ENCODE results near the gene ASAP2.

Gene ASAP2

DNA sequence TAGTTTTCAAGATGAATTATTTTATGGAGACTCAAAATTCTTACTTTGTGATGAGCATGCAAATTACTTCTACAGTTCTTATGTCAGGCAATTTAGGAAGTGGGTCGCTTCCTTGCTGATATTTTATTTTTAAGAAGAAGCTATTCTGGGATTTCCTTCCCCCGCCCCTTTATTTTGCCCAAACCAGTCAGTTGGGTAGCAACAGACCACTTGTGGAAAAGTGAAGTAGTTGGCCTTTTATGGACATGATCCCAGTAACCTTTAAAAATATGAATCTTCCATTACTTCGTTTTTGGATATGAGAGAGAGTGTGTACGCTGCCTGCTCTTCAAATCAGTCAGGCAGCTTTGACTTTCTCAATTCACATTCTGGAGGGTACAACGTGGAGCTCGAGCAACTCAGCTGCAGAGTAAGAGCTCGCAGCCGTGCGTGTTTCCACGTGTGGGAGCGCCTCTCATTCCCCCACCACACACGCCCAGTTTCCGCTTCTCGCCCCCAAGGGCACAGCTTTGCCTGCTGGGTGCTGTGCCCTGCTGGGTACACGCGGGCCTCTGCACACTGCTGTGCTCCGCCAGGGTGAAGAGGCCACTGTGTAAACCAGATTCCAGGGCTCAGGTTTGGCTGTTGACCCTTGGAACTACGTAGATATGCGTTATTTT is 124.1 kb downstream of the ASAP2 start:
- no peak for DNase-seq

DNA sequence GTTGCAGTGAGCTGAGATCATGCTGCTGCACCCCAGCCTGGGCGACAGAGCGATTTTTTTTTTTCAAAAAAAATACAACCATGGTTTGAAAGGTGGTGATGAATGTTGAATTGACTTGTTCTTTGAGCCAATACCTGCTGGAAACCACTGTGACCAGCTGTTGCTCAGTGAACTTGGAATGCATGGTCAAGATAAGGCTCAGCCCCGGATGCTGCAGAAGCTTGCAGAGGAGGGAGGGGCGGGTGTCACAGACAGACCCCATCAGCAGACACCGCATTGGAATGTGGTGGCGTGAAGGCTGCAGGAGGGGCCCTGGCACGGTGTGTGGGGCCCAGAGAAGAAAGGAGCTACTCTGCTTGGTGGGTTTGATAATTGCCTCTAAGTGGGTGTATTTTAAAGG is 125.1 kb downstream of the ASAP2 start:
- no peak for DNase-seq

DNA sequence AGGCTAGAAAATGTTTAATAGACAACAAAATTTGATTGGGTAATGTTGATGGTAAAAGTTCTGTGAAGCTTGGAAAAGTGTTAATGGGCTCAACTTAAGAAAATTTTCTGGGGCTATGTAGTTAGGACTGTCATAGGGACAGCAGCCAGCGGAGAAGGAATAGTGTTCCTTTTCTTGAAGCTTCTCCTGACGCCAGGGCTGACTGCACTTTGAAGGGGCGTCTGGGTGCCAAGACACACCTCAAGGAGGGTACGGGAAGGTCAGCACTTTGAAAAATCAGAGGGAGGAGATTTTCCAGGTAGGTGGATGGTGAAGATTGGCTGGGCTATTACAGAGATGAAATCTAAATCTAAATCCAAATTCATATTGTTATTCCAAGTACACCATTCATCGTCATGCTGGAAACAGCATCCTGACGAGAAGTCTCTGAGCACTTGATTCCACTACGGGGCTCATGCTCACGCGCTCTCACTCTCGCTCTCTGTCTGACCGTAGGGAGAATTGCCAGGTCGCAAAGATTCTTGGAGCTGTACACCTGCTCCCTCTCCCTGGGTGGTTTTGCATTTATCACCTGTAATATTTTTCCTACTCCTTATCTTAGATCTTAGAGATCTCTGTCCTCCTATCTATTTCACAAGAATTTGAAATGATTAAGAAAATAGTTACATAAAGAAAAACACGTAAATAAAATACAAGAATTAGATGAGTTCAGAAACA is 125.7 kb downstream of the ASAP2 start:
- no peak for DNase-seq

DNA sequence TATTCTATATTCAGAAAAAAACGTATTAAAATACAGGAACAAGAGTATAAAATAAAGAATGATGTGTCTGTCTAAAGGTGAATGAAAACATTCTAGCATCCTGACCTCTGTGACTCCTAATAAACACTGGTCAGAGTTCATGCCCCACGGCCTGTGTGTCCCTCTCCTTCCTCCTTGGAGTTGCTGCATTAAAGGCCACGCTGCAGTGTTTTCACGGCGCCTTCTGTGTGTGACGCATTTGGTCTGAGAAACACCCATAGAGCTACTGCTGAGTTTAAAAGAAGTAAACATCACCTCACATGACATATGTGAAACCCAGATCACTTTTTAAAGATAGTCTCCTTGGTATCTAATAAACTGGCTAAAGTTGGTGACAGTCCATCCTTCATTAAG is 126.2 kb downstream of the ASAP2 start:
- DNase-seq = no peak

DNA sequence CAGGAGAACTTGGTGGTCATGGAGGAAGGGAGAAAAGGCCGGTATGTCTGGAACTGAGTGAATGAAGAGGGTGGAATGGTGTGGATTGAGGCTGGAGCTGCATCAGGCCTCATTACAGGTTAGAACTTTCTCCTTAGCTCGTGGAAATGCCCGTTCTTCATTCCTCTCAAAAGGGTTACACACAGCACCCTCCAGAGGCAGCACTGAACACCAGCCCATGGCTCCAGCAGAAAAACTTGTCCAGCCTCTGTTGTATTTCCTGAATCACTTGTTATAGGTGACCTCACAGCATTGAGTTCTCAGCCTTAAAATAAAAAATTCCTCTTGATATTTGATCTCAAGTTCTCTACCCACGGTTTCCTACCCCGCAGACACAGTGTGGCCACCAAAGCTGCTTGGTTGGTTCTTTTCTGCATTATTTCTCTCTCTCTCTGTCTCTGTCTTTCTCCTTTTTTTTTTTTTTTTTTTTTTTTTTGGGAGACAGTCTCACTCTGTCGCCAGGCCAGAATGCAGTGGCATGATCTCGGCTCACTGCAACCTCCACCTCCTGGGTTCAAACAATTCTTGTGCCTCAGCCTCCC is 127.1 kb downstream of the ASAP2 start:
- DNase-seq = peak; percentile 58

DNA sequence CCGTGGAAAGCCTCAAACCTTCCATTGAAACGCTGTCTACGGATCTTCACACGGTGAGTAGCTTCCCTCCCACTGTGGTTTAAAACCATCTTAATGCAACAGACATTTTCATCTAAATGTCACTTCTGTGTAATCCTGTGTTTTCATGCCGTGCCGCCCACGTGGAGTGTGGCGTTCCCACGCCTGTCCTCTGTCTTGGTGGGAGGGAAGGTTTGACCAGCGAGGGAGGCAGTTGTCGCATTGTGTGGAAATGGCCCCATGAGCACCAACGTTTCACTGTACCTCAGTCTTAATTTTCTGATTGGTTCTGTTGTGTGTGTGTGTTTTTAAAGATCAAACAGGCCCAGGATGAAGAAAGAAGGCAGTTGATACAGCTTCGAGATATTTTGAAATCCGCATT is 128.1 kb downstream of the ASAP2 start:
- no peak for DNase-seq

DNA sequence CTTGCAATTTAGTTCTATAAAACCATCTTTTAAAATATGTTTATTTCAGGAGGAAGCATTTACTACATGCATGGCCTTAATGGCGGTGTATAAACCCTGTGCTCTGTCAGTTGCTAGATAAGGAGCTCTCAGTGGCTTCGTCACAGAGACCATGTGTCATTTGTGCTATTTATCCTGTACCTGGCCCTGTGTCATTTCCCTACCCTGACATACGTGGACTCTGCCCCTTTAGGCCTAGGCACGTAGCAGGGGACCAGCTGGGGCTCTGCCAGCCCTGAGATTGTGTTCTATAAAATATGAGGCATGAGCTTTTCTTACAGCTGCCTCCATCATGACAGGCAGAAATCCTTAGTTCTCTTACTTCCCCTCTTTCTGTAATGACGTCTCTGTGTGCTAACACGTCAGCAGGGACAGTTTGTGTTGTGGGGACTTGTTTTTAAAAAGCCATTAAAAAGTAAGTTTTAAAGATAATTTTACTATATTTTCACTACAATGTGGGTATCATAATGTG is 128.8 kb downstream of the ASAP2 start:
- no peak for DNase-seq

DNA sequence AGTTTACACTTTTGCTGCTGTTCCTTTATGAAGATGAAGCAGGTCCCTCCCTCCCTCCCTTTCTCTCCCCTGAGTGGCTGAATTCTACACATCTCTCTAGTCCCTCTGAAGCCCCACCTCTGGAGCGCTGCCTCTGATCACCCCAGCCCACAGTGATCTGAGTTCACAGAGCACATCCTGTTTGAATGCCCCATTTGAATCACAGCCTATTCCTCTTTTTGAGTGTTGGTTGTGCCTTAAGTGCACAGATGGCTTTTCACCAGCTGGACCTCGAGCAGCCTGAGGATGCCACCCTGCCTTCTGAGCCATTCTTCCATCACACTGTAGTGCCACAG is 129.6 kb downstream of the ASAP2 start:
- DNase-seq = no peak

DNA sequence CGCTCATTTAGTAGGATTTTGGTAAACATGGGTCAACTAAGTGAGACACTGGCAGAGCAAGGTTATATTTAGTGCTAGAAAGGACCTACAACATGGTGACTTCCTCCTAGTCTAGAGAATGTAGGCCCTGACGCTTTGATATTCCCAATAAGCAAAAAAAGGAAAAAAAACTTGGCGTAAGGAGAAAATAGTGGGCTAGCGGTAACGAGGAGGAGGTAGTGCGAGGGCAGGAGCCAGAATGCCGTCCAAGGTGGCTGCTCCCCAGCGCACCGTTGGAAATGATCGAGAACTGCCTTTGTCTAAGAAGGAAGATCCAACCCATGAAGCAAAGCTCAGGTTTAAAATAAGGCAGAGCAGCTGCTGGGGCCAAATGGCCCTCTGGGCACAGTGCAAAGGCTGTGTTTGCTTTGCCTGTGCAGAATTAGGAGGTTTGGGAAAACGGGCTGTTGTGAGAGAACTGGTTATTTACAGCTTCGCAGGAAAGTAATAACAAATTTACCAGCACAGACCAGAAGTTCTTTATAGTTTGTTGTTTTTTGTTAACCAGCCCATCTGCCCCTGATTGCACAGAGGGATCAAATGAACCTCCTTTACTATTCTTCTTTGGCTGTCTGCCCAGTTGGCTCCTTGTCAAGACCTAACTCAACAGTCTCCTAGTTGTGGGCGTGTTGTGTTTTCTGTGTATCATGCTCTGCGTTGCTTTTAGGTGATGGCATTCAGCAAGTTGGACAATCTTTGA is 130.1 kb downstream of the ASAP2 start:
- DNase-seq = peak; percentile 76

DNA sequence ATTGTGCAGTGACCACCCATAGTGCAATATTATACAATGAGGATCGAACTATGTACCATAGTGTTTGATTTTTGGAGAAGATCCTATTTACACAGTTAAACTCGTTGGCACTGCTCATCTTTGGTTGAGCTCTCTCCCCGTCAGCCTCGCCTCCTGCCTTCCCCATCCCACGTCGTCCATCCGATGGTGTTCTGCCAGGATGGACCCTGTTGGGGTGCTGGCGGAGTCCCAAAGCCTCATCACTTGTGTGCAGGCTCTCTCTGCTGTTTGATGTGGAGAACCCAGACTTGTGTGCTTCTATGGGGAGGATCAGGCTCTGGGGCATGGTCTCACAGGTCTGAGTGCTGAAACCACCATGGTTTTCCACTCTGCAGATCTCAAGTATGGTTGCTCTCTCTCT is 131.3 kb downstream of the ASAP2 start:
- DNase-seq = no peak

DNA sequence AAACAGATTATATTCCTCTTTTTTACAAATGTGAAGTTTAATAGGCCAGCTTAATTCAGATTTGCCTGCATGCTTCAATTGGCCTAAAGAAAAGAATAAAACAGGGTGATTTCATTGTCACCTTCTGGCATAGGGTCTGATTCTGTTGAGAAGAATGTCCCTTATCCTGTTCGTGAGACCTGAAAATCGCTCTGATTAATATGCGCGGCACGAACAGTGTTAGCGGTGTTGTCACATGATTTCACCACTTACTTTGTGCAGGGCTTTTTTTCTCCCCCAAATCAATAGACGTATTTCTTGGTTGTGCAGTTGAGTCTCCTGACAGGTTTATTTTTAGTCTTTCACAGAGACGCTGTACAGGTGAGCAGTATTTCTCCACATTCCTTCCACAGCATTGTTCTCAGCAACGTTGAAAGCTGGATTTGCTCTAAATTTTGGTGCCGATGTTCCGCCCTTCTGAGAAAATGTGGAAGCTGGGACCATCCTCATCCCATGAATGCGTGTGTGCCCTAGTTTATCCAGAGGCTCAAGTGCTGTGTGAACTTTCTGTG is 134.8 kb downstream of the ASAP2 start:
- DNase-seq = no peak

DNA sequence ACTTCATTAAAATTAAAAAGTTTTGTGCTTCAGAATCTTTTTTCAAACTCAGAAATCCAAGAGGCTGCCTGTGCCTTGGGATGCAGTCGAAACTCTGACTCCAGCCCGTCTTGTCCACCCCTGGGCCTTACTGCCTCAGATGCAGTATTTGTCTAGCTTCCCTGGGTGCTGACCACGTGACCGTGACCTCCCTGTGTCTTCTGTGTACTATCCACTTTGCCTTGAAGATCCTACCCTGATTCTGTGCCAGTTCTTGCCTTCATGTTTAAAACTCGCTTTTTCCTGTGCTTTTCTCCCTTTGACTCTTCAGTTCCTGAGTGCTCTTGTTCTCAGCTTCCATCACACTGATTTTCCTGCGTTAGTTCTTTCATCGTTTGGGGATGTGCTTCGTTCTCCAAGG is 136.0 kb downstream of the ASAP2 start:
- DNase-seq = no peak

DNA sequence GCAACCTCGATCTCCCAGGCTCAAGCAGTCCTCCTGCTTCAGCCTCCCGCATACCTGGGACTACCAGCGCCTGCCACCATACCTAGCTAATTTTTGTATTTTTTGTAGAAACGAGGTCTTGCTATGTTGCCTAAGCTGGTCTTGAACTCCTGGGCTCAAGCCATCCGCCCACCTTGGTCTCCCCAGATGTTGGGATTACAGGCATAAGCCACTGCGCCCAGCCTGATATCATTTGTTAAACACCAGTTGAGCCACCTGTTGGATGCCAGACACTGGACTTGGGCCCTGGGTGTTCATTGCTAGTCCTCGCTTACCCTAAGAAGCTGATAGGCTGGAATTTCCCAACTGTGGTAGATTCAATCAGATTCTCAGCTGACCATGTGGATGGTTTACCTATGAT is 136.9 kb downstream of the ASAP2 start:
- no peak for DNase-seq

DNA sequence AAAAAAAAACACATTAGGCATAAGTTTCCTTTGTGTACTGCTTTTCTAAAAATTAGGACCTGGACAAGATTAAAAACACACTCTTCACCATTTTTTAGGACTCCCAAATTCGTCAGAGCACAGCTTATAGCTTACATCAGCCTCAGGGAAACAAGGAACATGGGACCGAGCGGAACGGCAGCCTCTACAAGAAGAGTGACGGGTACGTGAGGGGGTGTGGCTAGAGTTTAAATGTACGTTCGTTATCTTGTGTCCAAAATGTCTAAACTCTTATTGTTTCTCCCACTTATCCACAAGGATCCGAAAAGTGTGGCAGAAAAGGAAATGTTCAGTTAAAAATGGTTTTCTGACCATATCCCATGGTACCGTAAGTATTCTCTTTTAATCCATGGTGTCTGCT is 137.8 kb downstream of the ASAP2 start:
- no peak for DNase-seq

DNA sequence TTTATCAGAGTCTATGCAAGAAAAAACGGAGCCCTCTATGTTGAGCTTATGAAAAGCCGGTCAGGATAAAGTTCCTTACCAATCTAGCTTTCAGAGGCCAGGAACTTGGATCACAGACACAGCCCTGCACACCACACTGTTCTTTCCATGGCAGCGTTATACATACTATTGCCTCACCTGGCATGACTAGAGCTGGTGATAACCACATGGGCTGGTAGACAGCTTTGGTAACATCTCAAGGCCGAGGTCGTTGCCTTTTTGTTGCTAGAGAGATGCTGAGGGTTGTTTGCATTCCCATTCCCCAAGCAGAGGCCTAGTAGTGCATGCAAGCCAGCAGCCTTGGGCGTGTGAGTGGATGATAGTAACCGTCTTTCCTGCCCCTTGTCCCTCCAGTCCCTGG is 138.7 kb downstream of the ASAP2 start:
- no peak for DNase-seq

DNA sequence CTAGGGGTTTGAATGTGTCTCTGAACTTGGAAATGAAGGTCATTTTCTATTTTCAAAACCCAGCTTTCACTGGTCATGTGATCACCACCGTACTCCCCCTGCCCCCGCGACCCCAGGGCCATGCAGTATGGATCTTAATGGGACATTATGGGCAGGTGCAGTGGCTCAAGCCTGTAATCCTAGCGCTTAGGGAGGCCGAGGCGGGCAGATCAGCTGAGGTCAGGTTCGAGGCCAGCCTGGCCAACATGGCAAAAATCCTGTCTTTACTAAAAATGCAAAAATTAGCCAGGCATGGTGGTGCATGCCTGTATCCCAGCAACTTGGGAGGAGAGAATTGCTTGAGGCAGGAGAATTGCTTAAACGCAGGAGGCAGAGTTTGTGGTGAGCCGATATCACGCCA is 139.4 kb downstream of the ASAP2 start:
- no peak for DNase-seq

DNA sequence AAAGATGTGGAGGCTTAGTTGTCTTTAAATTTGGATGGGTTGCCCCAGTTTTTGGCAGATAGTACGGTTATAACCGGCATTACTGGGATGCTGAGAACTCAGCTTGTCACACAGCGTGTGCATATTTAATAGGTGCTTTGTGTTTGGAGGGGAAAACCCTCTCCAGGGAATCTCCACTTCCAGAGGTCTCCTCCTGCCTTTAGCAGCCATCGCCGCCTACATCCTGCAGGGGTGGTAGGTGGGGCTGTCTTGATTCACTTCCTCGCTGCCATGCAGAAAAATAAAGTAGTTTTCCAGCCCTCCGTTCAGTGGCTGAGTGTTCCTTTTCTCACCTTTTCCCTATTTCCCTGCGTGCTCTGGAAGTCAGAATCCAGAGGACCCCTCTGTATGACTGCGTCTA is 140.3 kb downstream of the ASAP2 start:
- DNase-seq = no peak

DNA sequence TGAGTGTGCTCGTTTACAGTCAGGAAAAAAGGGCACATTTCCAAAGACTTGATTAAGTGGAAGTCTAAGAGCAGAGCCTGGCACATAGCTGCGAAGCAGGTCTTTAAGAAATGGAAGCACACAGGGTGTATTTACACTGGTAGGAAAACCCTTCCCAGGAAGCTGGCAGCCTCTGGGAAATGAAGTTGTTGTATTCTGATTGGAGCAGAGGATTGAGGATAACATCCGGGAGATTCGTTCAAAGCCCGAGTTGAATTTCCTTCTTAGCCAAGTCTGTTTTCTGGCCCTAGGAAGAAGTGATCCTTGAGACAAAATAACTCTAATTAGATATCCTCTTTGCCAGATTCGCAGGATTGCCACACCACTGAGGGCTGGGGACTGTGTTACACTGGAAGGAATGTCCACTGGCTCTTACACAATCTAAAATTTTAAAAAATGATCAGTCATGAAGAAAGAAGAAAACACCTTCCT is 140.8 kb downstream of the ASAP2 start:
- DNase-seq = no peak

DNA sequence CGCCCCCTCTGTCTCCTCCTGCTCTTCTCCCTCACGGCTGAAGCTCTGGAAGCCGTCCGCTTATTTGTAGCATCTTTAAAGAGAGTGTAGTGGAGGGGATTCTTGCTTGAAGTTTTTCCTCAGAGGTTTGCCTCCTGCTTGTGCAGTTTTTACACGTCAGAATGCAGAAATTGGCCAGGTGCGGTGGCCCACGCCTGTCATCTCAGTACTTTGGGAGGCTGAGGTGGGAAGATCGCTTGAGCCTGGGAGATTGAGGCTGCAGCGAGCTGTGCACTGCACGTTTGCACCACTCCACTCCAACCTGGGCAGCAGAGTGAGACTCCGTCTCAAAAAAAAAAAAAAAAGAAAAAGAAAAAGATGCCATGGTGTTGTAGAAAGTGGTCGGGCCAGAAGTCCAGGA is 147.7 kb downstream of the ASAP2 start:
- no peak for DNase-seq

DNA sequence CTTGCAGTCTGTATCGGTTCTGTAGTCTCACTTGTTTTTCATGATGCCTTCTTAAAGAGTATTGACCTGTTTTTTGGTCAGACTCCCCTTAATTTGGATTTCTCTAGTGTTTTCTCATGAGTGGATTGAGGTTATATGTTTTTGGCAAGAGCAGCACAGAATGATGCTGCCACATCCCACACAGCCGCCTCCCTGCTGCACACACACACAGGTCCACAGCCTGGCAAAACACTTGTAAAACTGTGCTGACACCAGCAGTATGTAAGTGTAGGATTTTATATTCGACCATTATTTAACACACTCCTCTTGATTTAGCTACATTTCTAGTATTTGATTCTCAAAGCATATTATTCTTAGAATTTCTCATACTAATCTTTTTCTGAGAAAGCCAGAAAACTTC is 148.7 kb downstream of the ASAP2 start:
- DNase-seq = no peak

DNA sequence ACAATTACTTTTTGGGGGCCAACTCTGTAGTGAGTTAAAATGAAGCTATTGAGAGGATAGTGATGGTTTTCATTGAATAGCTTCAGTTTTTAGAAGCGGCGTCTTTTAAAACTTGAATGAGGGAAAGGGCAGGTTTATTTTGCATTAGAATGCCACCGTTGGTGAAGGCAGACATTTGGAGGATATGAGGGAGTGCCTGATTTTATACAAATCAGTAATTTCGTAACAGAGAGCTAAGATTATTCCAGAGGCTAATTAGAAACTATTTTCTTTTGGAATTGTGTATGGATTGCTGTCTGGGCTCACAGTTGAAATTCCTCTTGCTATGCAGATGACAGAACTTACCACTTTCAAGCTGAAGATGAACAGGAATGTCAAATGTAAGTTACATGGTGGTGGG is 149.1 kb downstream of the ASAP2 start:
- no peak for DNase-seq

DNA sequence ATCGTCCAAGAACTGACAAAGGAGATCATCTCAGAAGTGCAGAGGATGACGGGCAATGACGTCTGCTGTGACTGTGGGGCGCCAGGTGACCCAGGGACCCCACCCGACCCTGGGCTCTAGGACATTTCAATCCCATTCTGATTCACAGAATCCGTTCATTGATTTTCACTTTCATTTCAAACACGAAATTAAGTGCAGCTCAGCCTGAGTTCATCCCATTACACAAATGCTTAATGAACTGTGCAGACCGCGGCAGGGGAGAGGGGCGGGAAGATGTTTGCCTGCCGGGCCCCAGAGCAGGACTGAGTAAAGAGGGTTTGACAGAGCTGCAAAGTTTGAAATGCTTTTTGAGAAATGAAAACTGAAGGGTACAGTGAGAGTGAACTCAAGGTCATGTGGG is 149.6 kb downstream of the ASAP2 start:
- no peak for DNase-seq

DNA sequence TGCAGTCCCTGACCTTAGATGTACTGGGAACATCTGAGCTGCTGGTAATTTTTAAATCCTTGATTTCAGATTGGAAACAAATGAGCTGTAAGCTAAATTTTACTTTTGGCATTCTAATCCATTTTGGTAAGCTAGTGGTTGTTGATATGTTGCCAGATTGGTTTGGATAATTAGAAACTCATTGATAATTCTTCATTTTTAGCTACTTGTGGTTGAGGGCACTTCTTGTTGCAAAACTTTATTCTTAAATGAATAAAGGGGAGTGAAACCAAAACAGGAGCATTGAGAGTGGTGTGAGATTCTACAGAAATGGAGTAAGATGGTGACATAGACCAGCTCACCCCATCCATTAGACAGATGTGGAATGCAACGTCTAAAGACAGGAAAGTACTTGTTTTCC is 152.2 kb downstream of the ASAP2 start:
- DNase-seq = no peak

Measured in left hindlimb (tissue), 1 donor.